Aorta (tissue), 5 donors: ENCODE data around the gene THPO. TPM values are rescaled to one million over a fixed set of nuclear protein-coding genes. Genes with fewer than 3 reads are reported as not detected.

Source experiments
- ATAC-seq: fragments of 200-7000 bp; cut with Tn5 transposase; one replicate; pipeline ENCODE4 v1.9.1; 2022; ENCODE audit warnings: moderate library complexity; ENCODE audit not compliant: low FRiP score
- DNase-seq, 2 donors: peaks; one replicate each; pipeline ENCODE4 v3.0.0-alpha.2; 2020
- H3K27ac ChIP-seq, 2 donors: one replicate each; pipeline ENCODE4 v1.5.1; 2013; ENCODE audit warnings: low read length in 2 of 2, mild to moderate bottlenecking in 2 of 2, moderate library complexity in 2 of 2, control low read depth in 1 of 2, inconsistent platforms in 1 of 2, low read depth in 1 of 2
- H3K27me3 ChIP-seq, 2 donors: one replicate each; pipeline ENCODE4 v1.6.1; 2013; ENCODE audit warnings: control low read depth in 1 of 2, low read length in 1 of 2, mild to moderate bottlenecking in 1 of 2, moderate library complexity in 1 of 2; ENCODE audit not compliant: insufficient read depth in 2 of 2, control insufficient read depth in 1 of 2
- H3K36me3 ChIP-seq, 2 donors: one replicate each; pipeline ENCODE4 v1.6.1; 2013; ENCODE audit warnings: control low read depth in 1 of 2, low read length in 1 of 2, mild to moderate bottlenecking in 1 of 2; ENCODE audit not compliant: insufficient read depth in 2 of 2, control insufficient read depth in 1 of 2
- H3K4me1 ChIP-seq, 2 donors: one replicate each; pipeline ENCODE4 v1.6.1; 2013; ENCODE audit warnings: low read length in 2 of 2, control low read depth in 1 of 2, mild to moderate bottlenecking in 1 of 2, moderate library complexity in 1 of 2; ENCODE audit not compliant: insufficient read depth in 2 of 2, control insufficient read depth in 1 of 2
- H3K4me3 ChIP-seq, 2 donors: one replicate each; pipeline ENCODE4 v1.5.1; 2013; ENCODE audit warnings: low read length in 2 of 2, control low read depth in 1 of 2, mild to moderate bottlenecking in 1 of 2
- H3K9me3 ChIP-seq: one replicate; pipeline ENCODE4 v1.6.1; 2013; ENCODE audit warnings: mild to moderate bottlenecking, low read length; ENCODE audit not compliant: control insufficient read depth
- WGBS, 2 donors: extraction: QIAGEN DNeasy Blood & Tissue Kit; methylation state at CpG; one replicate each; pipeline ENCODE4 v1.1.7; 2013; 5-methylcytosine and 5-hydroxymethylcytosine counted together
- intact Hi-C, 2 donors: fragments of 100-400 bp; cut with DNase I; formaldehyde crosslinking; loops; one replicate each; pipeline versions ENCODE4 v1.14.2 to v1.15.0; 2022
- long read RNA-seq, 2 donors: library from polyadenylated mRNA; unstranded; transcript quantifications; one replicate each; pipeline ENCODE4 v2.0.0, GENCODE V29; 2020 to 2021
- polyA plus RNA-seq, 2 donors: library from polyadenylated mRNA; stranded (reverse); fragments of 200-250 nt; gene quantifications; one replicate each; pipeline ENCODE4 v1.2.3, GENCODE V29; 2013
- total RNA-seq, 2 donors: library from RNA; stranded (reverse); fragmentation: NEBNext Ultra II Directional; extraction: Animal tissue kit (Norgen Biotek cat#: 25700); gene quantifications; one replicate each; pipeline ENCODE4 v1.2.1, GENCODE V29; 2021
- donor health status: healthy with polysubstance abuse.
- donor health status: Bipolar disorder and iron deficiency.
- donor health status: DM: no; HTN: no; CAD: no.
- donor health status: DM: no; HTN: no; CAD: no.
- donor health status: DM: yes; HTN: yes; CAD: no.

Gene THPO
- 1 to 10 TPM in 1 of 2 donors, under 1 TPM in 1; 0.65 to 1.2 TPM for total RNA-seq
- polyA plus RNA-seq: under 1 TPM; 0.15 to 0.75 TPM
- long read RNA-seq, donor 1: 0 reads
- long read RNA-seq, donor 2: 0 reads

GRCh38 chr3:184377882-184378445 is at the start of gene THPO:
THPO (minus strand) TSS chr3:184378207; CDS start chr3:184376259, 1,948 bp downstream.
- WGBS, 2 donors: 80 to 82% methylated on average over 7 of the region's 7 CpGs
- Histone ChIP-seq H3K4me3 (no peak within 1 kb of the TSS), H3K27me3 (no peaks in the 10 kb centered on the region), H3K27ac (no peak within 1 kb of the TSS), H3K4me1 (no peaks in the 10 kb centered on the region), H3K9me3 (no peaks in the 10 kb centered on the region), H3K36me3 (no peaks in the 10 kb centered on the region)
- DNase-seq (peak in 1 of 2 donors; percentile 75), ATAC-seq (peak; percentile 20)
- intact Hi-C loops: no loop called here

GRCh38 chr3:184426691-184427141 is 48.7 kb upstream of the THPO start:
- no peak overlapping the region for H3K27ac ChIP-seq
- H3K4me3 ChIP-seq: no peak overlapping the region
- peak; percentile 67 to 82 for DNase-seq

GRCh38 chr3:184423561-184423960 is 45.6 kb upstream of the THPO start:
- 88 to 91% methylated on average over 3 of the region's 3 CpGs for WGBS, 2 donors
- no peak overlapping the region for H3K27ac ChIP-seq
- H3K4me3 ChIP-seq: no peak overlapping the region
- DNase-seq (no peak), ATAC-seq (no peak)
- no peaks in the 10 kb centered on the region for H3K27me3 ChIP-seq
- peaks cover 0 to 2% of the 10 kb centered on the region in 2 donors for H3K4me1 ChIP-seq
- intact Hi-C loops: no loop called here
- no peaks in the 10 kb centered on the region for H3K36me3 ChIP-seq
- H3K9me3 ChIP-seq: no peaks in the 10 kb centered on the region

More at GRCh38 chr3:184426691-184427141, 48.7 kb upstream of the THPO start:
- H3K4me1 ChIP-seq: peaks cover 0 to 2% of the 10 kb centered on the region in 2 donors
- H3K9me3 ChIP-seq: no peaks in the 10 kb centered on the region
- peak; percentile 57 for ATAC-seq
- 7 to 8% methylated on average over 12 of the region's 12 CpGs for WGBS, 2 donors
- intact Hi-C loops: no loop called here
- H3K27me3 ChIP-seq: no peaks in the 10 kb centered on the region
- H3K36me3 ChIP-seq: no peaks in the 10 kb centered on the region

- WGBS, 2 donors: 83 to 85% methylated on average over 5 of the region's 5 CpGs
- Histone ChIP-seq H3K4me1 (no peaks in the 10 kb centered on the region), H3K9me3 (no peaks in the 10 kb centered on the region), H3K27ac (no peak overlapping the region), H3K4me3 (no peak overlapping the region), H3K27me3 (no peaks in the 10 kb centered on the region), H3K36me3 (no peaks in the 10 kb centered on the region)
- no peak for ATAC-seq
- peak in 1 of 2 donors; percentile 59 for DNase-seq
- intact Hi-C loops: loop anchor here in 1 of 2 donors (5.0 kb wide), 2 partner anchors 47 to 93 kb away; no protein-coding TSS in a partner anchor
Observed at GRCh38 chr3:184419171-184419570, 41.2 kb upstream of the THPO start.

- H3K27me3 ChIP-seq: no peaks in the 10 kb centered on the region
- no peaks in the 10 kb centered on the region for H3K4me1 ChIP-seq
- 26 to 35% methylated on average over 12 to 14 of the region's 14 CpGs for WGBS, 2 donors
- intact Hi-C loops: loop anchor here in 1 of 2 donors (5.0 kb wide), 2 partner anchors 45 to 95 kb away; no protein-coding TSS in a partner anchor
- ATAC-seq (peak; percentile 88), DNase-seq (peak; percentile 79 to 89)
- no peaks in the 10 kb centered on the region for H3K36me3 ChIP-seq
- H3K9me3 ChIP-seq: no peaks in the 10 kb centered on the region
- no peak overlapping the region for H3K4me3 ChIP-seq
- no peak overlapping the region for H3K27ac ChIP-seq
Observed at GRCh38 chr3:184417619-184418327, 39.8 kb upstream of the THPO start.

- WGBS, 2 donors: 90 to 93% methylated on average over 4 of the region's 4 CpGs
- Histone ChIP-seq H3K27me3 (no peaks in the 10 kb centered on the region), H3K4me3 (no peak overlapping the region), H3K27ac (no peak overlapping the region), H3K4me1 (no peaks in the 10 kb centered on the region), H3K36me3 (no peaks in the 10 kb centered on the region), H3K9me3 (no peaks in the 10 kb centered on the region)
- intact Hi-C loops: loop anchor here in 1 of 2 donors (1.0 to 5.0 kb wide), 3 partner anchors 43 to 97 kb away; no protein-coding TSS in a partner anchor
- DNase-seq: no peak
- ATAC-seq: no peak
Observed at GRCh38 chr3:184415203-184415490, 37.1 kb upstream of the THPO start.

- H3K4me3 ChIP-seq: no peak overlapping the region
- H3K27ac ChIP-seq: no peak overlapping the region
- H3K36me3 ChIP-seq: no peaks in the 10 kb centered on the region
- H3K27me3 ChIP-seq: no peaks in the 10 kb centered on the region
- DNase-seq: peak in 1 of 2 donors; percentile 22
- H3K9me3 ChIP-seq: no peaks in the 10 kb centered on the region
- no peak for ATAC-seq
- intact Hi-C loops: loop anchor here in 1 of 2 donors (1.0 to 5.0 kb wide), 3 partner anchors 42 to 98 kb away; no protein-coding TSS in a partner anchor
- H3K4me1 ChIP-seq: no peaks in the 10 kb centered on the region
- 86 to 90% methylated on average over 16 of the region's 16 CpGs for WGBS, 2 donors
Observed at GRCh38 chr3:184414418-184415202, 36.6 kb upstream of the THPO start.

- H3K4me3 ChIP-seq: no peak overlapping the region
- 70 to 77% methylated on average over 12 of the region's 12 CpGs for WGBS, 2 donors
- no peak overlapping the region for H3K27ac ChIP-seq
- no peaks in the 10 kb centered on the region for H3K36me3 ChIP-seq
- intact Hi-C loops: no loop called here
- peak in 1 of 2 donors; percentile 73 for DNase-seq
- H3K9me3 ChIP-seq: no peaks in the 10 kb centered on the region
- no peak for ATAC-seq
- no peaks in the 10 kb centered on the region for H3K4me1 ChIP-seq
- no peaks in the 10 kb centered on the region for H3K27me3 ChIP-seq
Observed at GRCh38 chr3:184409946-184410500, 32.0 kb upstream of the THPO start.
